Calu3 (cell line): Measurements from ENCODE around the gene TEX261. TPM values are rescaled to one million over a fixed set of nuclear protein-coding genes. Genes with fewer than 3 reads are reported as not detected.

Experiments used
- BruUV-seq: library from RNA; stranded (reverse); fragments of 400-500 nt; replicated peaks from 2 replicates; lab custom pipeline; 2021; lab: Mats Ljungman, UMichigan
- CTCF ChIA-PET: fragments of 300-600 bp; sonication (Branson Sonifier 250); formaldehyde crosslinking; loops from one replicate; lab custom pipeline; 2022; ENCODE audit warnings: antibody characterized with exemption; lab: Charles Lee
- DNase-seq: peaks from one replicate; pipeline ENCODE4 v3.0.0; 2022
- H3K27ac Mint-ChIP-seq: one replicate; pipeline ENCODE4 v1.8.0; 2022; ENCODE audit warnings: mixed read lengths; ENCODE audit not compliant: unreplicated experiment
- H3K27me3 Mint-ChIP-seq: one replicate; pipeline ENCODE4 v1.8.0; 2022; ENCODE audit warnings: mixed read lengths; ENCODE audit not compliant: unreplicated experiment
- H3K36me3 Mint-ChIP-seq: one replicate; pipeline ENCODE4 v1.8.0; 2022; ENCODE audit warnings: mild to moderate bottlenecking, moderate library complexity, mixed read lengths; ENCODE audit not compliant: insufficient read depth, unreplicated experiment
- H3K4me1 Mint-ChIP-seq: one replicate; pipeline ENCODE4 v1.8.0; 2022; ENCODE audit warnings: mild to moderate bottlenecking, low read depth, mixed read lengths; ENCODE audit not compliant: unreplicated experiment
- H3K4me3 Mint-ChIP-seq: one replicate; pipeline ENCODE4 v1.8.0; 2022; ENCODE audit warnings: mild to moderate bottlenecking, low read depth, moderate library complexity, mixed read lengths; ENCODE audit not compliant: unreplicated experiment
- H3K9me3 Mint-ChIP-seq: one replicate; pipeline ENCODE4 v1.8.0; 2022; ENCODE audit warnings: low read depth, mixed read lengths; ENCODE audit not compliant: unreplicated experiment
- CTCF ChIP-seq: fragments of 200-600 bp; IDR thresholded peaks from one replicate; pipeline ENCODE4 v1.8.0; 2022; ENCODE audit warnings: antibody characterized with exemption; ENCODE audit not compliant: unreplicated experiment
- intact Hi-C: fragments of 100-400 bp; cut with micrococcal nuclease; formaldehyde crosslinking; loops from one replicate; pipeline ENCODE4 v1.10.0; 2022; ENCODE audit not compliant: unreplicated experiment
- total RNA-seq: library from RNA; stranded (reverse); gene quantifications from 2 replicates; pipeline ENCODE4 v1.2.3, GENCODE V29; 2022

The TEX261 gene
- total RNA-seq, 1 experiment from 2014 or later: 61.2 TPM

DNA sequence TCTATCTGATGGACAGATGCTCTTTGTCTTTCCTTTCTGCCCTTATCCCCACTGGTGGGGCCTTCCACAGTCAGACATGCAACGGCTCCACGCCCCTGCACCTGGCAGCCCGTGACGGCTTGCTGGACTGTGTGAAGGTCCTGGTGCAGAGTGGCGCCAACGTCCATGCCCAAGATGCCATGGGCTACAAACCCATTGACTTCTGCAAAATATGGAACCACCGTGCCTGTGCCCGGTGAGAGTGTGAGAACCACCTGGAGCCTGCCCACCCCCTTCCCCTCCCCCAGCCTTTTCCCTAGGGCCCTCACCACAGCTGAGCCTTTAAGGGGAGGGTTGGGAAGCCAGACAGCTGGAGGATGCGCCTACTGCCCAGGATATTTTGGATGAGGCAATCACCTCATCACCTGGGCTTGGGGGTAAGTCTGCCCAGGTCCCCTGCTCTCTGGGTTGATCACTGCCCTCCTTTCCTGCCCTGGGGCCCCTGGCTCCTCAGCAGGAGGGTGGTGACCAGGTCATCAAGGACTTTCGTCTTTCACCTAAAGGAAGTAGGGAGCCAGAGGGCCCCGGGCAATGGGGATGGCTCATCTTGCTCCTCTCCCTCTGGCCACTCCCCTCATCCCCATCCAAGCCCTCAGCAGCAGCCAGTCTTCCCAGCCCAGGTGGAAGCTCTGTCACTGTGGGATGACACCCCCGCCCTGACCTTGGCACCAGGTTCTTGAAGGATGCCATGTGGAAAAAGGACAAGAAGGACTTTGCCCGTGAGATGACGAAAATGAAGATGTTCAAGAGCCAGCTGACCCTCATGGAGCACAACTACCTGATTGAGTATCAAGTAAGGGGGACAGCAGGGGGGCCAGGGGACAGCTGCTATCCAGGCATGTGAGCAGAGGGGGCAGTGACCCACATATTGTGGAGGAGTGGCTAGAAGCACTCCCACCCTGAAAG, 12.5 kb downstream of the TEX261 start:
- Mint-ChIP-seq H3K36me3 (peaks cover 17% of the 10 kb centered on the region), H3K27me3 (no peaks in the 10 kb centered on the region), H3K9me3 (no peaks in the 10 kb centered on the region), H3K4me1 (peaks cover 9% of the 10 kb centered on the region), H3K27ac (no peak overlapping the region), H3K4me3 (no peak overlapping the region)
- BruUV-seq: no TSS peak
- no peak for TF ChIP-seq CTCF
- no peak for DNase-seq
- intact Hi-C loops: no loop called here
- CTCF ChIA-PET: interaction anchor here (1.1 kb wide), 1 partner anchor 12 kb away, joined by 3 read pairs; no protein-coding TSS in a partner anchor

GRCh38 chr2:70981421-70981820, 13.3 kb downstream of the TEX261 start:
- no peak for DNase-seq
- no peaks in the 10 kb centered on the region for H3K9me3 Mint-ChIP-seq
- no peaks in the 10 kb centered on the region for H3K27me3 Mint-ChIP-seq
- CTCF ChIA-PET: interaction anchor here (0.5 to 1.1 kb wide), 2 partner anchors 13 to 887 kb away, joined by 3 read pairs; no protein-coding TSS in a partner anchor
- no TSS peak for BruUV-seq
- TF ChIP-seq CTCF: no peak
- H3K27ac Mint-ChIP-seq: no peak overlapping the region
- intact Hi-C loops: no loop called here
- H3K4me3 Mint-ChIP-seq: no peak overlapping the region
- peaks cover 15% of the 10 kb centered on the region for H3K4me1 Mint-ChIP-seq
- H3K36me3 Mint-ChIP-seq: peaks cover 17% of the 10 kb centered on the region

- CTCF ChIA-PET: no interaction called here
- Mint-ChIP-seq H3K36me3 (peaks cover 18% of the 10 kb centered on the region), H3K9me3 (no peaks in the 10 kb centered on the region), H3K4me3 (no peak overlapping the region), H3K27ac (no peak overlapping the region), H3K27me3 (peaks cover 11% of the 10 kb centered on the region), H3K4me1 (peaks cover 26% of the 10 kb centered on the region)
- DNase-seq: no peak
- no peak for TF ChIP-seq CTCF
- BruUV-seq: no TSS peak
- intact Hi-C loops: no loop called here
Observed at GRCh38 chr2:70979626-70980025, 15.0 kb downstream of the TEX261 start.

DNA sequence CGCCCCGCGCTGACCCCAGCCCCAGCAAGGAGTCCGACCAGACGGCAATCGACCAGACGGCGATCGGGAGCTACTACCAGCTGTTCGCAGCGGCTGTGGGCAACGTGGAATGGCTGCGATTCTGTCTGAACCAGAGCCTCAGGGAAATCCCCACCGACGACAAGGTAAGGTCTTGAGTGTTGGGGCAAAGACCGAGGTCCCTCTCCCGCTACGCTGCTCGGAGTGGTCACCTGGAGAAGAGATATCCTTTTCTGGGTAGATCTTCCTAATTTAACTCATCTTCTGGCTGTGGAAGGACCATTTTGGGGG, 15.5 kb downstream of the TEX261 start:
- Mint-ChIP-seq H3K27ac (no peak overlapping the region), H3K4me3 (no peak overlapping the region)

More for the DNA sequence above, 15.5 kb downstream of the TEX261 start:
- no TSS peak for BruUV-seq
- intact Hi-C loops: no loop called here
- Mint-ChIP-seq H3K9me3 (no peaks in the 10 kb centered on the region), H3K4me1 (peaks cover 26% of the 10 kb centered on the region), H3K27me3 (peaks cover 16% of the 10 kb centered on the region), H3K36me3 (peaks cover 18% of the 10 kb centered on the region)
- no peak for DNase-seq
- no peak for TF ChIP-seq CTCF
- CTCF ChIA-PET: no interaction called here
